ENCODE results near the gene TMEM132D. TPM values are rescaled to one million over a fixed set of nuclear protein-coding genes. Genes with fewer than 3 reads are reported as not detected.

TMEM132D gene
- total RNA-seq, 1 experiment from 2014 or later, result not detected

GRCh38 chr12:129523621-129524020, 380.2 kb downstream of the TMEM132D start:
- no peaks in the 10 kb centered on the region for H3K4me1 ChIP-seq (ENCODE audit: low read length)
- H3K4me3 ChIP-seq (ENCODE audit: low read length), result no peak overlapping the region
- H3K79me2 ChIP-seq (ENCODE audit: low read length), result no peaks in the 10 kb centered on the region
- peaks cover 11% of the 10 kb centered on the region; the same call in 1 of the 2 replicates for H3K9me3 ChIP-seq (ENCODE audit: low read length)
- DNase-seq, result no peak
- no peaks in the 10 kb centered on the region for H3K9me2 ChIP-seq (replicated peaks; ENCODE audit: insufficient read depth, low read length)
- H3K36me3 ChIP-seq (ENCODE audit: insufficient read depth, low read length), result no peaks in the 10 kb centered on the region
- no peaks in the 10 kb centered on the region for H3K27me3 ChIP-seq (ENCODE audit: low read length)
- H3K4me2 ChIP-seq (ENCODE audit: low read depth, low read length, poor library complexity, severe bottlenecking), result no peak overlapping the region
- H3K27ac ChIP-seq (ENCODE audit: low read length), result no peak overlapping the region
- no peak overlapping the region for H3K9ac ChIP-seq (ENCODE audit: low read length)
- no peak overlapping the region for H2AFZ ChIP-seq (ENCODE audit: low read length)
- H4K20me1 ChIP-seq (ENCODE audit: insufficient read depth, low read depth, low read length), result no peaks in the 10 kb centered on the region

- Histone ChIP-seq H3K36me3 (ENCODE audit: insufficient read depth, low read length) (no peaks in the 10 kb centered on the region), H3K4me2 (ENCODE audit: low read depth, low read length, poor library complexity, severe bottlenecking) (no peak overlapping the region), H3K4me1 (ENCODE audit: low read length) (no peaks in the 10 kb centered on the region), H3K27me3 (ENCODE audit: low read length) (no peaks in the 10 kb centered on the region), H4K20me1 (ENCODE audit: insufficient read depth, low read depth, low read length) (no peaks in the 10 kb centered on the region), H3K4me3 (ENCODE audit: low read length) (no peak overlapping the region), H3K9ac (ENCODE audit: low read length) (no peak overlapping the region), H3K9me2 (replicated peaks; ENCODE audit: insufficient read depth, low read length) (no peaks in the 10 kb centered on the region), H2AFZ (ENCODE audit: low read length) (no peak overlapping the region), H3K79me2 (ENCODE audit: low read length) (no peaks in the 10 kb centered on the region), H3K9me3 (ENCODE audit: low read length) (peaks cover 12% of the 10 kb centered on the region; the same call in 1 of the 2 replicates), H3K27ac (ENCODE audit: low read length) (no peak overlapping the region)
- no peak for DNase-seq
Observed at GRCh38 chr12:129520739-129521138, 383.1 kb downstream of the TMEM132D start.

DNA sequence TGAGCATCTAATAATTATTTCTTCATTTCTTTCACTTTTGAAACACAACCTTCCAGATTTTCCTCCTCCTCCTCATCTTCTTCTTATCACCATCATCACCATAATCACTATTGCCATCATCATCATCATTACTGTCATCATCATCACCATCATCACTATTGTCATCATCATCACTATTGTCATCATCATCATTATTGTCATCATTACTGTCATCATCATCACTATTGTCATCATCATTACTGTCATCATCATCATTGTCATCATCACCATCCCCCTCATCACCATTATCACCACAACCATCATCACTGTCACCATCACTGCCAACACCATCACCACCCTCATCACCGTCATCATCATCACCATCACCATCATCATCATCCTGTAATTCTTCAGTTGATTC, 400.0 kb downstream of the TMEM132D start:
- no peak overlapping the region for H3K27ac ChIP-seq (ENCODE audit: low read length)
- no peaks in the 10 kb centered on the region for H3K36me3 ChIP-seq (ENCODE audit: insufficient read depth, low read length)
- no peak overlapping the region for H3K4me2 ChIP-seq (ENCODE audit: low read depth, low read length, poor library complexity, severe bottlenecking)
- DNase-seq, result no peak
- H4K20me1 ChIP-seq (ENCODE audit: insufficient read depth, low read depth, low read length), result no peaks in the 10 kb centered on the region
- H3K9me3 ChIP-seq (ENCODE audit: low read length), result peaks cover 5% of the 10 kb centered on the region; the same call in 1 of the 2 replicates
- no peaks in the 10 kb centered on the region; the same call in 1 of the 2 replicates for H3K27me3 ChIP-seq (ENCODE audit: low read length)
- no peak overlapping the region for H2AFZ ChIP-seq (ENCODE audit: low read length)
- no peak overlapping the region for H3K4me3 ChIP-seq (ENCODE audit: low read length)
- no peak overlapping the region for H3K9ac ChIP-seq (ENCODE audit: low read length)
- no peaks in the 10 kb centered on the region for H3K9me2 ChIP-seq (replicated peaks; ENCODE audit: insufficient read depth, low read length)
- H3K79me2 ChIP-seq (ENCODE audit: low read length), result no peaks in the 10 kb centered on the region
- no peaks in the 10 kb centered on the region for H3K4me1 ChIP-seq (ENCODE audit: low read length)

DNA sequence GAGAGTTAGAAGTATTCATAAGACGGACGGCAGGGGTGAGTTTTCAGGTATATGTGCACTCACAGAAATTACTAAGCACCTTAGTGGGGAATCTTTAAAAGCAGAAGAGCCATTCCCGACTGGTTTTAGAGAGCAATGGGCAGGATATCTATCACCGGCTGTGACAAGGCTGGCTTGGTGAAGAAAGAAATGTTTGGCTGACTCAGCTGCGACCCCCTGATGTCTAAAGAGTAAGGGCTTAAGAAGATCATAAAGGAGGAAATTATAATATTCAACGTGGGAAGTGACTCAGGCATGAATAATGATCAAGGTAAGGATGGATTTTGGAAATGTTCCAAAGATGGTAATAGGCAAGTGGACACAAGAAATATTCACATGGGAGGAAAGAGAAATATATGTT, 407.6 kb downstream of the TMEM132D start:
- peaks cover 2% of the 10 kb centered on the region for H3K9me3 ChIP-seq (ENCODE audit: low read length)
- DNase-seq, result no peak
- H3K9ac ChIP-seq (ENCODE audit: low read length), result no peak overlapping the region
- no peaks in the 10 kb centered on the region for H3K4me1 ChIP-seq (ENCODE audit: low read length)
- no peak overlapping the region for H2AFZ ChIP-seq (ENCODE audit: low read length)
- H3K79me2 ChIP-seq (ENCODE audit: low read length), result no peaks in the 10 kb centered on the region
- no peaks in the 10 kb centered on the region for H3K27me3 ChIP-seq (ENCODE audit: low read length)
- H3K4me3 ChIP-seq (ENCODE audit: low read length), result no peak overlapping the region
- no peaks in the 10 kb centered on the region for H3K36me3 ChIP-seq (ENCODE audit: insufficient read depth, low read length)
- no peaks in the 10 kb centered on the region for H4K20me1 ChIP-seq (ENCODE audit: insufficient read depth, low read depth, low read length)
- H3K27ac ChIP-seq (ENCODE audit: low read length), result no peak overlapping the region
- no peaks in the 10 kb centered on the region for H3K9me2 ChIP-seq (replicated peaks; ENCODE audit: insufficient read depth, low read length)
- no peak overlapping the region for H3K4me2 ChIP-seq (ENCODE audit: low read depth, low read length, poor library complexity, severe bottlenecking)

GRCh38 chr12:129494766-129495165, 409.1 kb downstream of the TMEM132D start:
- DNase-seq, result no peak
- Histone ChIP-seq H3K27me3 (ENCODE audit: low read length) (no peaks in the 10 kb centered on the region), H3K36me3 (ENCODE audit: insufficient read depth, low read length) (no peaks in the 10 kb centered on the region), H3K9me2 (replicated peaks; ENCODE audit: insufficient read depth, low read length) (no peaks in the 10 kb centered on the region), H3K4me1 (ENCODE audit: low read length) (no peaks in the 10 kb centered on the region), H3K27ac (ENCODE audit: low read length) (no peak overlapping the region), H2AFZ (ENCODE audit: low read length) (no peak overlapping the region), H3K9ac (ENCODE audit: low read length) (no peak overlapping the region), H3K79me2 (ENCODE audit: low read length) (no peaks in the 10 kb centered on the region), H4K20me1 (ENCODE audit: insufficient read depth, low read depth, low read length) (no peaks in the 10 kb centered on the region), H3K4me3 (ENCODE audit: low read length) (no peak overlapping the region), H3K4me2 (ENCODE audit: low read depth, low read length, poor library complexity, severe bottlenecking) (no peak overlapping the region), H3K9me3 (ENCODE audit: low read length) (peaks cover 2% of the 10 kb centered on the region; the same call in 1 of the 2 replicates)

GRCh38 chr12:129494260-129494659, 409.6 kb downstream of the TMEM132D start:
- H3K4me1 ChIP-seq (ENCODE audit: low read length), result no peaks in the 10 kb centered on the region
- peaks cover 2% of the 10 kb centered on the region; the same call in 1 of the 2 replicates for H3K9me3 ChIP-seq (ENCODE audit: low read length)
- no peak overlapping the region for H3K4me3 ChIP-seq (ENCODE audit: low read length)
- no peaks in the 10 kb centered on the region for H3K27me3 ChIP-seq (ENCODE audit: low read length)
- no peaks in the 10 kb centered on the region for H4K20me1 ChIP-seq (ENCODE audit: insufficient read depth, low read depth, low read length)
- no peaks in the 10 kb centered on the region for H3K36me3 ChIP-seq (ENCODE audit: insufficient read depth, low read length)
- H3K9me2 ChIP-seq (replicated peaks; ENCODE audit: insufficient read depth, low read length), result no peaks in the 10 kb centered on the region
- no peak overlapping the region for H3K4me2 ChIP-seq (ENCODE audit: low read depth, low read length, poor library complexity, severe bottlenecking)
- H3K27ac ChIP-seq (ENCODE audit: low read length), result no peak overlapping the region
- no peak for DNase-seq
- H3K79me2 ChIP-seq (ENCODE audit: low read length), result no peaks in the 10 kb centered on the region
- H3K9ac ChIP-seq (ENCODE audit: low read length), result no peak overlapping the region
- H2AFZ ChIP-seq (ENCODE audit: low read length), result no peak overlapping the region

- Histone ChIP-seq H3K36me3 (ENCODE audit: insufficient read depth, low read length) (no peaks in the 10 kb centered on the region), H3K4me1 (ENCODE audit: low read length) (no peaks in the 10 kb centered on the region), H3K9ac (ENCODE audit: low read length) (no peak overlapping the region), H4K20me1 (ENCODE audit: insufficient read depth, low read depth, low read length) (no peaks in the 10 kb centered on the region), H3K79me2 (ENCODE audit: low read length) (no peaks in the 10 kb centered on the region), H3K9me2 (replicated peaks; ENCODE audit: insufficient read depth, low read length) (no peaks in the 10 kb centered on the region), H2AFZ (ENCODE audit: low read length) (no peak overlapping the region), H3K27ac (ENCODE audit: low read length) (no peak overlapping the region), H3K9me3 (ENCODE audit: low read length) (peaks cover 2% of the 10 kb centered on the region; the same call in 1 of the 2 replicates), H3K4me3 (ENCODE audit: low read length) (no peak overlapping the region), H3K27me3 (ENCODE audit: low read length) (no peaks in the 10 kb centered on the region), H3K4me2 (ENCODE audit: low read depth, low read length, poor library complexity, severe bottlenecking) (no peak overlapping the region)
- no peak for DNase-seq
Observed at GRCh38 chr12:129489100-129489676, 414.6 kb downstream of the TMEM132D start.

- no peaks in the 10 kb centered on the region for H3K79me2 ChIP-seq (ENCODE audit: low read length)
- no peak overlapping the region for H3K9ac ChIP-seq (ENCODE audit: low read length)
- no peaks in the 10 kb centered on the region for H3K9me2 ChIP-seq (replicated peaks; ENCODE audit: insufficient read depth, low read length)
- no peaks in the 10 kb centered on the region for H3K9me3 ChIP-seq (ENCODE audit: low read length)
- H4K20me1 ChIP-seq (ENCODE audit: insufficient read depth, low read depth, low read length), result no peaks in the 10 kb centered on the region
- H2AFZ ChIP-seq (ENCODE audit: low read length), result no peak overlapping the region
- no peak overlapping the region for H3K4me2 ChIP-seq (ENCODE audit: low read depth, low read length, poor library complexity, severe bottlenecking)
- H3K36me3 ChIP-seq (ENCODE audit: insufficient read depth, low read length), result no peaks in the 10 kb centered on the region
- H3K4me3 ChIP-seq (ENCODE audit: low read length), result no peak overlapping the region
- H3K27me3 ChIP-seq (ENCODE audit: low read length), result no peaks in the 10 kb centered on the region
- DNase-seq, result no peak
- H3K4me1 ChIP-seq (ENCODE audit: low read length), result no peaks in the 10 kb centered on the region
- H3K27ac ChIP-seq (ENCODE audit: low read length), result no peak overlapping the region
Observed at GRCh38 chr12:129486931-129487330, 416.9 kb downstream of the TMEM132D start.

Data from Karpas-422 (cell line).